ENCODE data around the gene ANKRD22.

- TF ChIP-seq PATZ1 (CRISPR knock-in tag; IDR thresholded peaks at IDR 0.05; ENCODE audit: borderline replicate concordance) (no peak), PPARA (CRISPR knock-in tag; IDR thresholded peaks at IDR 0.05; ENCODE audit: borderline replicate concordance) (no peak), ZFP3 (CRISPR knock-in tag; IDR thresholded peaks at IDR 0.05) (no peak), SNAI2 (CRISPR knock-in tag; IDR thresholded peaks at IDR 0.05) (no peak), ZFP30 (CRISPR knock-in tag; IDR thresholded peaks at IDR 0.05) (no peak), ZC3H10 (CRISPR knock-in tag; IDR thresholded peaks at IDR 0.05) (no peak), ZNF70 (CRISPR knock-in tag; IDR thresholded peaks at IDR 0.05) (no peak), RARB (CRISPR knock-in tag; IDR thresholded peaks at IDR 0.05) (no peak), BACH2 (CRISPR knock-in tag; IDR thresholded peaks at IDR 0.05; ENCODE audit: borderline replicate concordance) (no peak), GLIS3 (CRISPR knock-in tag; IDR thresholded peaks at IDR 0.05) (no peak)
- TF ChIP-seq, protein P1, sequence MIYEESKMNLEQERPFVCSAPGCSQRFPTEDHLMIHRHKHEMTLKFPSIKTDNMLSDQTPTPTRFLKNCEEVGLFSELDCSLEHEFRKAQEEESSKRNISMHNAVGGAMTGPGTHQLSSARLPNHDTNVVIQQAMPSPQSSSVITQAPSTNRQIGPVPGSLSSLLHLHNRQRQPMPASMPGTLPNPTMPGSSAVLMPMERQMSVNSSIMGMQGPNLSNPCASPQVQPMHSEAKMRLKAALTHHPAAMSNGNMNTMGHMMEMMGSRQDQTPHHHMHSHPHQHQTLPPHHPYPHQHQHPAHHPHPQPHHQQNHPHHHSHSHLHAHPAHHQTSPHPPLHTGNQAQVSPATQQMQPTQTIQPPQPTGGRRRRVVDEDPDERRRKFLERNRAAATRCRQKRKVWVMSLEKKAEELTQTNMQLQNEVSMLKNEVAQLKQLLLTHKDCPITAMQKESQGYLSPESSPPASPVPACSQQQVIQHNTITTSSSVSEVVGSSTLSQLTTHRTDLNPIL (CRISPR knock-in tag; IDR thresholded peaks at IDR 0.05; ENCODE audit: low read depth) = no peak
- TF ChIP-seq, protein P2, sequence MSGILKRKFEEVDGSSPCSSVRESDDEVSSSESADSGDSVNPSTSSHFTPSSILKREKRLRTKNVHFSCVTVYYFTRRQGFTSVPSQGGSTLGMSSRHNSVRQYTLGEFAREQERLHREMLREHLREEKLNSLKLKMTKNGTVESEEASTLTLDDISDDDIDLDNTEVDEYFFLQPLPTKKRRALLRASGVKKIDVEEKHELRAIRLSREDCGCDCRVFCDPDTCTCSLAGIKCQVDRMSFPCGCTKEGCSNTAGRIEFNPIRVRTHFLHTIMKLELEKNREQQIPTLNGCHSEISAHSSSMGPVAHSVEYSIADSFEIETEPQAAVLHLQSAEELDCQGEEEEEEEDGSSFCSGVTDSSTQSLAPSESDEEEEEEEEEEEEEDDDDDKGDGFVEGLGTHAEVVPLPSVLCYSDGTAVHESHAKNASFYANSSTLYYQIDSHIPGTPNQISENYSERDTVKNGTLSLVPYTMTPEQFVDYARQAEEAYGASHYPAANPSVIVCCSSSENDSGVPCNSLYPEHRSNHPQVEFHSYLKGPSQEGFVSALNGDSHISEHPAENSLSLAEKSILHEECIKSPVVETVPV (CRISPR knock-in tag; IDR thresholded peaks at IDR 0.05) = no peak
Measured at GRCh38 chr10:88781206-88781605, 70.4 kb downstream of the ANKRD22 start.

All from SK-N-SH treated with all-trans-retinoic acid at 6 μM for 48 hours (cell line).